Subcutaneous adipose tissue (tissue), 4 donors: ENCODE measurements around the gene SERINC3. TPM values are rescaled to one million over a fixed set of nuclear protein-coding genes. Genes with fewer than 3 reads are reported as not detected.

ENCODE experiments used
- CTCF ChIP-seq: fragments of 450-650 bp; IDR thresholded peaks from one replicate; pipeline ENCODE4 v1.5.1; 2016; ENCODE audit warnings: low read depth, mild to moderate bottlenecking, control low read depth, antibody characterized with exemption, moderate library complexity
- total RNA-seq, 4 donors: library from RNA; depleted of rRNA; stranded (reverse); fragments of >200 nt; gene quantifications; one replicate each; pipeline ENCODE4 v1.1.0, GENCODE V29; 2016

The SERINC3 gene
- total RNA-seq, 4 donors from 2014 or later: 137 to 178 (median 148) TPM

GRCh38 chr20:44501448-44501847 lies 20.4 kb downstream of the SERINC3 start:
- no peak for TF ChIP-seq CTCF

DNA sequence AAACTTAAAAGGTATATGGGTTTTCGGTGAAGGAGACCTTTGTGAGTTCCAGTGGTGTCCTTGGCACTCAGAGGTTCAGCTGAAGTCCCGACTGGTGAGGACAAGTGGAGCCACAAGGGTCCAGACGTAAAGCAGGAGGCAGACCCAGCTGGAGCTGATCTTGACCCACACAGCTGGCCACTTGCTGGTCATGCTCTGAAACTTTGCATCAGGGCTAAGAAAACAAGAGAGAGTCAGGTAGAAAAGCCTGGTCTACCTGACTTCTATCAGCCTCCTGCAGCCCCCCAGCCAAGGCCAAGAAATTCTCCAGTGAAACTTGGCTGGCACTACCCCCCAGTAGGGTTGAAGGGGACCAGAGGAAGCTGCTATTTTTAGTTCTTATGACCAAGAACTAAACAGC lies 21.6 kb downstream of the SERINC3 start:
- no peak for TF ChIP-seq CTCF

DNA sequence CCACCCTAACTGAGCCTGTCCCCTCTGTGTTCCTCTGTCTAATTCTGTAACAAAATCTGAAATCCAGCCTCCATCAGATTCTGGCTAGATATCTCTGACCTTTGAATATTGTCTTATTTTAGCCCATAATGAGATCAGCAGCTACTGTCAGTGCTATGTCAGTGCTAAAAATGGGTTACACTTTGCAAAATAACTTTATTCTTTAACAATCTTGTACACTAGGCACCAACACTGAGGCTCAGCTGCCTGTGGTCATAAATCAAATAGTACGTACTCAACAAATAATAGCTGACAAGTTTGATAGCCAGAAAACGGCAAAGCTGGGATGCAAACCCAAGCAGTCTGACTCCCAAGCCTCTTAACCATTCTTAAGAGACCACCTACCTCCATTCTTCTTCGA lies 24.1 kb downstream of the SERINC3 start:
- no peak for TF ChIP-seq CTCF

GRCh38 chr20:44496976-44497375 lies 24.9 kb downstream of the SERINC3 start:
- TF ChIP-seq CTCF: no peak

GRCh38 chr20:44495802-44496481 lies 25.9 kb downstream of the SERINC3 start:
- TF ChIP-seq CTCF: no peak

DNA sequence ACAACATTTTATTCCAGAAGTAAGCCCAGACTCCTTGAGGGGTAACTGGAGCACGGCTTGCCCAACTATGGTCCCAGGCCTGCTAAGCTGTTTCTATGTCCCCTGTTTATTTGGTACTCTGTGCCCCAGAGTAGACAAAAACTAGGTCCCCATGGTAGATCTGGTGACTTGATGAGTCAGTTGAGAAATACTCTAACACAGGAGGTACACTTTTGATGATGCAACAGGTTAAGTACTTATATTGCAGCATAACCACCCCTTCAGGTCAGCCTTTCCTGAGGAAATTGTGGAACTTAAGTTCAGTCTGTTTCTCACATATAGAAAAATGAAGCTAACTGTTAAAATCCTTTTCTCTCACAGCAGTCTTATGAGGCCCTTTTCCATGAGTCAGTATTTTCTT lies 26.6 kb downstream of the SERINC3 start:
- no peak for TF ChIP-seq CTCF

- no peak for TF ChIP-seq CTCF
These were observed 27.2 kb downstream of the SERINC3 start for GRCh38 chr20:44494681-44495080.
